ENCODE results near the gene MAP2K4.
"Not testable (repeated sequence)": the region's sequence is repeated elsewhere in the genome, so short reads cannot be mapped to it uniquely, and the experiment has no call there.

Gene MAP2K4

GRCh38 chr17:12094336-12094735, 73.7 kb downstream of the MAP2K4 start:
- no peak for DNase-seq

DNA sequence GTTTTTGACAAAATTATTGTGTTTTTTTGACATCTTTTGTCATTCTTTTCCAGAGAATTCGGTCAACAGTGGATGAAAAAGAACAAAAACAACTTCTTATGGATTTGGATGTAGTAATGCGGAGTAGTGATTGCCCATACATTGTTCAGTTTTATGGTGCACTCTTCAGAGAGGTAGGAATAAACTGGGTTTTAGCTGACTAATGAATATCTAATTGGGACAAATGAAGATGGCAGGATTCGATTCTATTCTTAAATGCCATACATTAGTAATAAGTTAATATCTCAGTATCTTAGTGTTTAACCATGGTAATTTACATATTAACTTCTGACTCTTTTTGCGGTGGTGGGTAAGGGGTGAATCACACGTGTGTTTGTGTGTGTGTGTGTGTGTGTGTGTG, 74.8 kb downstream of the MAP2K4 start:
- no peak for DNase-seq

DNA sequence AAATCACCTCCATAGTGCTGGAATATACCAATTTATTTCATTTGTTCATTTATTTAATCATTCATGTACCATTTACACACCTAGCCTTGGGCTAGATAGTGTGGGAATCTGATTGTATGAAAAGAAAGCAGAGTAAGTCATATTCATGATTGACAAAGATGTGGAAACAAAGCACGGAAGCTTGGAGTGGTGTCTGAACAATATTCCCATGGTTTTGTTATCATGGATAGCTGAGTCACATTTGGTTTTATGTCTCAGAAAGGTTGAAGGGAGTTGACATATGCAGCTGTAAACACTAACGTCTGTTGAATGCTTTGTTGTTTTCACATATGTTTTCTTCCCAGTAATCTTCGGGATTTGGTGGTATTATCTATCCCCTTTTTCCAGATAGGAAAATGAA, 76.6 kb downstream of the MAP2K4 start:
- DNase-seq = no peak

DNA sequence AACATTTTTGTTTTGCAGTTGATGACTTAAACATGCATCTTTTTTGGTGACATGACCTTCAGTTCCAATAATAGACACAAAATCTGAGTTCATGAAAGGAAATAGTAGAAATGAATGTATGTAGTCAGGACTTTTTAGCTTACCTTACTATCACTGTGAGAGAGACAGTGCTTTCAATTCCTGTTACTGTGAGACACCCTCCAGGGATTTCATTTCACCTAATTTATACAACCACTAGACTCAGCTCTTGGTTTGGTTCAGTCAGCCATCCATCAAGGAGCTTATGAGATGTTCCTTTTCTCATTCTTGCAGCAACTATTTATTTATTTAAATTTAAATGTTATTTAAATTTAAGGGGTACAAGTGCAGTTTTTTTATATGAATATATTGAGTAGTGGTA, 77.9 kb downstream of the MAP2K4 start:
- DNase-seq = no peak

GRCh38 chr17:12099412-12099811, 78.7 kb downstream of the MAP2K4 start:
- no peak for DNase-seq

DNA sequence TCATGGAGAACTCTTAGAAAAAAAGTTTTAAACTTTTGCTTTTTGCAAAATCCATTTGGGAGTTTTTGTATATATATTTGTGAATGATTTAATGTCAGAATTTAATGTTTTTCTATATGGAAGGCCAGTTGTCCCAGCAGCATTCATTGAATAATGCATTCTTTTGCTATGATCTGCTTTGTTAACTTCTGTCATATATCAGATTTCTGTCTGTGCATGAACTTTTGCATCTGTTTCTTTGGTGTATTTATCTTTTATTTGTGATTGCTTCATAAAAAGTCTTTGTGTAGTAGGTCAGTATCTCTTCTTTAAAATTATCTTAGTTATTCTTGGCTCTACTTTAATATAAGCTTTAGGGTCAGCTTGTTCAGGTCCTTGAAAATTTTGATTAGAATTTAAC, 84.2 kb downstream of the MAP2K4 start:
- no peak for DNase-seq

DNA sequence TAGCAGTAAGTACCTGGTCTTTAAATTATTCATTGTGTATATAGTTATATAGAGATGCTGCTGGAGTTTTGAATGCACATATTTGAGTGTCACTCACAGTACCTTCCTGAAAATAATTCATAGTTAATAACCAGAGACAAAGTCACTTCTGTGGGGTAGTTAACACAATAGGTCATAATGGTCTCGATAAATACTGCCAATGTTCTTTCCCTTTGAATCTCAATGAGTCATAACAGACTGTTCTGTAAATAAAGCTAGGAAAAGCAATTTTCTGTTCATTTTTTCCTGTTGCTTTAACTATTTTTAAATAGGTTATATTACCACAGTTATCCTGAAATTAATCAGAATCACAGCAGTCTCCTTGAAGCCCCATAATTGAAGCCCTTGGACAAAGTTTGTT, 87.2 kb downstream of the MAP2K4 start:
- no peak for DNase-seq

DNA sequence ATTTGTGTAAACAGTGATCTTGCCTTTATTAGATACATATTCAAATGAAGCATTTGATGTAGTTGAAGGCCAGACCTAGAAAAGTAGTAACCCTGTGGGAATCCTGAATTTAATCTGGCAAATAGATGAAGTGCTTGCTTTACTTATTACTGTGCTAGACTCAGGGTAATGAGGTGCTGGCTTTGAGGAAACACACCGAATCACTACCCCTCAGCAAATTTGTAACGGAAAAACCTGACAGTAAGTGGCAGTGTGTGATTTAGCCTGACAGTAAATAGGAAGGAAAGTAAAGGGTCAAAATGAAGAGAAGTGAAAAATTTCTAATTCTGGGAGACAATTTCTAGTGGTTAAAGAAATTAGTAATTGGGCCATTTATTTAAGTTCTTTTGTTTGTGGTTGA, 90.2 kb downstream of the MAP2K4 start:
- no peak for DNase-seq

- DNase-seq = no peak
These were observed 92.5 kb downstream of the MAP2K4 start for GRCh38 chr17:12113156-12113555.

- DNase-seq = no peak
These were observed 94.2 kb downstream of the MAP2K4 start for GRCh38 chr17:12114686-12115418.

- DNase-seq = no peak
These were observed 95.5 kb downstream of the MAP2K4 start for GRCh38 chr17:12116143-12116542.

DNA sequence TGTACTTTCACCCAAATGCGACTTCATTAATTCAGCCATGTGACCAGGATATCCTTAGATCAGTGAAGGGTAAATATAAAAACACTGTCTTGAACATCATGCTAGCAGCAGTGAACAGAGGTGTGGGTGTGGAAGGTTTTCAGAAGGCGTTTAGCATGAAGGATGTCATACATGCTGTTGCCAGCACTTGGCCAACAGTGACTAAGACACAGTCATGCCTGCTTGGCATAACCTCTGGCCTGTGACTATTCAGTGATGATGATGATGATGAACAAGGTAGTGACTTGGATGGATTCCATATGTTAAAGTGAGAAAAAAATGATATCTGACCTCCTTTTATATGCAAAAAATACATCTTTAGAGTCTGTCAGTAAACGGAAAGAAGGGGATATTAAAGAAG, 97.9 kb downstream of the MAP2K4 start:
- DNase-seq = no peak

DNA sequence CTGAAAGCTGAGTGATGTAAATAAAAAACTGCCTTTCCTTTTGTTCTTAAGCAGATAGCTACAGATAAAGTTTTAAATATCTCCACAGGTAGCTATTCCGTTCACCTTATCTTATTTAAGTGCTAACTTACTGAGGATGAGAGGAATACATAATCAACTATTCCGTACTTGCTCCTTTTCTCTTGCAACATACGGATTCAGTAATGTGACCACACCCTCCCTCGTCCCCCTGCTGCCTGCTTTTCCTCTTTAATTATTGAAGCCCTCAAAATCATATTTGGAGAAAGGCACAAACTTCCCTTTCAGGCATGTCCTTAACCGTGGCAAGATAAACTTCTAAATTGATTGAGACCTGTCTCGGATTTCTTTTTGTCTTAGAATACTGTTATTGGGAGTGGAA, 101.4 kb downstream of the MAP2K4 start:
- DNase-seq = no peak

DNA sequence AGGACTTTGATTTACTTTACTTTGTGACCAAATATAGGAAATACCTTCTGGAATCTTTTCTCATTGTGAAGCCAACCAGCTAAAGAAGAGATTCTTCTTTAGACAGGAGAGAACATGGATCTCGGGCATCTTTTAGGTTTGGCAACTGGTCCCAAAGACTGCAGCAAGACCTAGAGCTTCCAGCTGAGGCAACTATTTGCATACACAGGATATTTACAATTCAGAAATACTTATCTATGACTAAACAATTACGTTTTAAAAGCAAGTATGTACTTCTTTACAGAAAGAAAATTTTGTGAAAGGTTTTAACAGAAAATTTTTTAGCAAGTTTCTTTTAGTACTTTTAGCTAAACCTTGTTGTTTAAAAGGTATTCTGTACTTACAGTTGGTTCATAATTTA, 106.5 kb downstream of the MAP2K4 start:
- DNase-seq = no peak

- DNase-seq = no peak
These were observed 107.0 kb downstream of the MAP2K4 start for GRCh38 chr17:12127667-12128066.

DNA sequence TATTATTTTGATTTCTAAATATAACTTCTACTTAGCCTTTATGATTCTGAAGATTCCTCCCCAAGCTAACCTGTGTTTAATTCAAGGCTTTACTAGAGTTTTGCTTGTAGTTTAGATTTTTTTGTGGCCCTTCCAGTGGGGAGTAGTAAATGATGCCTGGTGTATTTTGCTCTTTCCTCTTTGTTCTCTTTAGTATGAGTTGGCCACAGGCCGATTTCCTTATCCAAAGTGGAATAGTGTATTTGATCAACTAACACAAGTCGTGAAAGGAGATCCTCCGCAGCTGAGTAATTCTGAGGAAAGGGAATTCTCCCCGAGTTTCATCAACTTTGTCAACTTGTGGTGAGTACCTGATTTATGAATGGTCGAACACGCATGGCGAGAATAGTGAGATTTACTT, 108.3 kb downstream of the MAP2K4 start:
- DNase-seq = no peak

DNA sequence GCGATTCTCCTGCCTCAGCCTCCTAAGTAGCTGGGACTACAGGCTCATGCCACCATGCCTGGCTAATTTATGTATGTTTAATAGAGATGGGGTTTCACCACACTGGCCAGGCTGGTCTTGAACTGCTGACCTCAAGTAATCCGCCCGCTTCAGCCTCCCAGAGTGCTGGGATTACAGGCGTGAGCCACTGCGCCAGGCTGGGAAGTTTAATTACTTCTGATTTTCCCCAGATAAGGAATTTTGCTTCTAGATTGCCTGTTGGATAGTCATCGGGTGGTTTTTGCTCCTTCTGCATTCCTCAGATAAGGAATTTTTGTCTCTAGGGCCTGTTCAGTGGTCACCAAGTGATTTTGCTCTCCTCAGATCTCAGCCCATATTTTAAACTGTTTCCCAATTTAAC, 112.5 kb downstream of the MAP2K4 start:
- DNase-seq = no peak

DNA sequence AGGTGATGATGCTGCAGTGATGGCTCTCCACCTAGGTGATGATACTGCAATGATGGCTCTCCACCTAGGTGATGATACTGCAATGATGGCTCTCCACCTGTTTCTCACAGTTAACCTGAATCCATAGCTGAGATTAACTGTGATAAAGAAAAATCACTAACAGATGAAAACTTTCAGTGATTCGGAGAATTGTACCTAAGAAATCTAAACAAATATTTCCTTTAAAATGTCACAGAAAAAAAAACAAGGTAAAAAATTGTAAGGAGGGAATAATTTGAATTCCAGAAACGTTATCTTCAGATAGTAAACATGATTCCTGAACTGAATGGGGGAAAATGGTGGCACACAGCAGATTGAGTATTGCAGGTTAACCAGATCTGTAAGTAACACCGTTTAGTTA, 113.4 kb downstream of the MAP2K4 start:
- DNase-seq = no peak

GRCh38 chr17:12134587-12134986, 113.9 kb downstream of the MAP2K4 start:
- no peak for DNase-seq

- DNase-seq = no peak
These were observed 115.6 kb downstream of the MAP2K4 start for GRCh38 chr17:12136243-12136642.

DNA sequence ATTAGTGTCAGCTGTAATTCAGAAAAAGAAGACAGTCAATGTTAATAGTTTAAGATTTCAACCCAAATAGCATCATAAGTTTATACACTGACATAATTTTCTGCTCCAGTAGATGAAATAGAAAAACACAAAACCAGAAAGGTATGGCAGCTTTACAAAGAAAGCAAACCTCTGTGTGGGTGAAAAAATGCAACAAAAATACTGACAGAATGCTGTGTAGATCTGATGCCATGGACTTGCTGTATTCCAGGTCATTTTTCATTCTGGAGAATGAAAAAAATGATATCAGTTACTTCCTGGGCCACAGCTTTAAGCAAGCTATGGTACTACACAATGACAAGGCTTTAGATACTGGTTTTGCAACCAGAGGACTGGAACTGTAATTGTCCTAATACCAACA, 116.0 kb downstream of the MAP2K4 start:
- DNase-seq = no peak

GRCh38 chr17:12137859-12138258, 117.2 kb downstream of the MAP2K4 start:
- no peak for DNase-seq

DNA sequence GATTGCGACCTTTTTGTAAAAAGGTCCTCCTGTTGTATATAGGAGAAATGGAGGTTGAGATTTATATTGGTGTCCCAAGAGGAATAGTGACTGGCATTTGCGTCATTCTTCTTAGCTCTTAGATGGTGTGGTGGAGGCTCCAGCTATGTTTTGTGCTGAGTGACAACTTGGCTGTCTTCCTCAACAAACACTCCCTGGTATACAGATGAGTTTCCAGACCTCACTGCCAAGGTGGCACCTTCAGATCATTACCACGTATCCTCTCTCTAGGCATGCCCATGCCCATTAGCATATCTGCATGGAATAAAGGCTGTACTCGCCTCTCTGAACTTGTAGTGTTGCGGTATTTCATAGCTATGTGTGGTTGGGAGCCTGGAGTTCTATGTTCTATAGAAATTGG, 120.0 kb downstream of the MAP2K4 start:
- no peak for DNase-seq

- DNase-seq = not testable (repeated sequence)
These were observed 141.5 kb downstream of the MAP2K4 start for GRCh38 chr17:12162187-12162586.

DNA sequence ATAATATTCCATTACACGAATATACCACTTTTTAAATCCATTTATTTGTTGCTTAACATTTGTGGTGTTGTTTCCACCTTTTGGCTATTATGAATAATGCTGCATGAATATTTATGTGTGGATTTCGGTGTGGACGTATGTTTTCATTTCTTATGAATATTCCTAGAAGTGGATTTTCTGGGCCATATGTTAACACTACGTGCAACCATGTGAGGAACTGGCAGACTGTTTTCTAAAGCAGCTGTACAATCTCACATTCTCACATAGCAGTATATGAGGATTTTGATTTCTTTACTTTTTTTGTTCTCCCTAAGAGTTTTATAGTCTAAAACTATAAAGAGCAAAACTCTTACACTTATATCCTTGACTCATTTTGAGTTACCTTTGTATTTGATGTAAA, 143.4 kb downstream of the MAP2K4 start:
- DNase-seq = no peak

Measured in NK-92 treated with Interleukin-12 subunit alpha and Interleukin-12 subunit beta, amount 100 ng/mL, for 24 hours (cell line).